Skeletal muscle cell (primary cell): ENCODE data around the gene PRKCG.
A peak's percentile ranks its signal among the peaks of the same experiment; 100 is the strongest.
"Not testable (repeated sequence)": the region's sequence is repeated elsewhere in the genome, so short reads cannot be mapped to it uniquely, and the experiment has no call there.

Experiments
- DNase-seq: peaks from one replicate; pipeline ENCODE4 v3.0.0-alpha.2; 2010; ENCODE audit warnings: low read depth
- H3K4me3 ChIP-seq: 2 replicates; pipeline ENCODE4 v1.5.1; 2011; ENCODE audit warnings: low read depth, mild to moderate bottlenecking, control low read depth, low read length, moderate library complexity

PRKCG gene

DNA sequence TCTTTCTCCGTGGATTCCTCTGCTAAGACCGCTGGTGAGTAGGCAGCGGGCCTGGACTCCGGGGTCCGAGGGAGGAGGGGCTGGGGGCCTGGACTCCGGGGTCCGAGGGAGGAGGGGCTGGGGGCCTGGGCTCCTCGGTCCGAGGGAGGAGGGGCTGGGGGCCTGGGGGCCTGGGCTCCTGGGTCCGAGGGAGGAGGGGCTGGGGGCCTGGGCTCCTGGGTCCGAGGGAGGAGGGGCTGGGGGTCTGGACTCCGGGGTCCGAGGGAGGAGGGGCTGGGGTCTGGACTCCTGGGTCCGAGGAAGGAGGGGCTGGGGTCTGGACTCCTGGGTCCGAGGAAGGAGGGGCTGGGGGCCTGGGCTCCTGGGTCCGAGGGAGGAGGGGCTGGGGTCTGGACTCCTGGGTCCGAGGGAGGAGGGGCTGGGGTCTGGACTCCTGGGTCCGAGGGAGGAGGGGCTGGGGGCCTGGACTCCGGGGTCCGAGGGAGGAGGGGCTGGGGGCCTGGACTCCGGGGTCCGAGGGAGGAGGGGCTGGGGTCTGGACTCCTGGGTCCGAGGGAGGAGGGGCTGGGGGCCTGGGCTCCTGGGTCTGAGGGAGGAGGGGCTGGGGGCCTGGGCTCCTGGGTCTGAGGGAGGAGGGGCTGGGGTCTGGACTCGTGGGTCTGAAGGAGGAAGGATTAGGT is 12.1 kb upstream of the PRKCG start:
- not testable (repeated sequence) for DNase-seq
- H3K4me3 ChIP-seq = peak overlapping the region; percentile 80

DNA sequence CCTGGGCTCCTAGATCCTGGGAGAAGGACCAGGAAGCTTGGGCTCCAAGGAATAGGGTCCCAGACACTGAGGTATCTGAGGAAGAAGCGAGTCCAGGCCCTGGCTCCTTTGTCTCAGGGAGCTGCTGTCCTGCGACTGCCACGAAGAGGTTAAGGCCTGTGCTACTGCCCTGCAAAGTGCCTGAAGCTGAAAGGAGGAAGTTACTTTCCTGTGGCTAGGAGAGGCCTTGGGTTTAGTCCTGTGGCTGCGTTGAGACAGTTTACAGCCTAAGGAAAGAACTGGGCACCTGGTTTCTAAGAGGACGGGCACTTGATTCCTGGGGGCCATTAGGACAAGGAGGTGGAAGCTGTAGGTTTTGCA is 11.5 kb upstream of the PRKCG start:
- peak overlapping the region; percentile 21 for H3K4me3 ChIP-seq
- no peak for DNase-seq

DNA sequence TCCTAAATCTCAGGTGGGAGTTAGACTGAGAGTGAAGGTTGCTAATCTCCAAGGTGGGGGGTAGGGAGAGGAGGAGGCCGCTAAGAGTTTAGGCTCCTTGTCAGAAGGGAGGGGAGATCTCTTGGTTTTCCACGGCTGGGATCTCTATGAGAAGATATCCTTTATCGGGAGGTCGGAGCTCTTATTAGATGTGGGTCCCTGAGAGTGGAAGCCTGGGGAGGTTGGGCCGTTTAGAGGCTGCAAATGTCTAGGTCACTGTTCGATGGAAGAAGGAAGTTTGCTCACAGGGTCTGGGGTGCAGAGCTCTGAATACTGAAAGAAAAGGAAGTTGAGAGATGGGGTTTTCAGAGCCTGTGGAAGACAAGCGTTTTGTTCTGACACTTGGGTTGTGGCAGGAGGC is 10.5 kb upstream of the PRKCG start:
- H3K4me3 ChIP-seq = no peak overlapping the region
- DNase-seq = no peak

DNA sequence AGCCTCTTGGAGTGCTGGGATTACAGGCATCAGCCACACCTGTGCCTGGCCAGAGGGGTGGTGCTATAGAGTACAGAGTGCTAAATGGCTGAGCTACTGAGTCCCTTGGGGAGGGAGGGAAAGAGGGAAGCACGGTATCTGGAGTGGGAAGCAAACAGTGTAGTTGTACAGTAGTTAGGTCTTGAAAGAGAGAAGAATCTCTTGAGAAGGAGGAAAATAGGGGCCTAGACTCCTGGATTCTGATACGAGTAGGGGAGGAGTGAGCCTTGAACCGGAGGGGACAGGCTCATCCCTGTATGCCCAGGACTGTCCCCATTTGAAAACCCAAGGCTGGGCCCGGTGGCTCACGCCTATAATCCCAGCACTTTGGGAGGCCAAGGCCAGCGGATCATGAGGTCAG is 9.2 kb upstream of the PRKCG start:
- no peak for DNase-seq

DNA sequence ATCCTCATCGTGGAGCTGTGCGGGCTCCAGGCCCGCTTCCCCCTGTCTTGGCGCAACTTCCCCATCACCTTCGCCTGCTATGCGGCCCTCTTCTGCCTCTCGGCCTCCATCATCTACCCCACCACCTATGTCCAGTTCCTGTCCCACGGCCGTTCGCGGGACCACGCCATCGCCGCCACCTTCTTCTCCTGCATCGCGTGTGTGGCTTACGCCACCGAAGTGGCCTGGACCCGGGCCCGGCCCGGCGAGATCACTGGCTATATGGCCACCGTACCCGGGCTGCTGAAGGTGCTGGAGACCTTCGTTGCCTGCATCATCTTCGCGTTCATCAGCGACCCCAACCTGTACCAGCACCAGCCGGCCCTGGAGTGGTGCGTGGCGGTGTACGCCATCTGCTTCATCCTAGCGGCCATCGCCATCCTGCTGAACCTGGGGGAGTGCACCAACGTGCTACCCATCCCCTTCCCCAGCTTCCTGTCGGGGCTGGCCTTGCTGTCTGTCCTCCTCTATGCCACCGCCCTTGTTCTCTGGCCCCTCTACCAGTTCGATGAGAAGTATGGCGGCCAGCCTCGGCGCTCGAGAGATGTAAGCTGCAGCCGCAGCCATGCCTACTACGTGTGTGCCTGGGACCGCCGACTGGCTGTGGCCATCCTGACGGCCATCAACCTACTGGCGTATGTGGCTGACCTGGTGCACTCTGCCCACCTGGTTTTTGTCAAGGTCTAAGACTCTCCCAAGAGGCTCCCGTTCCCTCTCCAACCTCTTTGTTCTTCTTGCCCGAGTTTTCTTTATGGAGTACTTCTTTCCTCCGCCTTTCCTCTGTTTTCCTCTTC is 8.0 kb upstream of the PRKCG start:
- H3K4me3 ChIP-seq = no peak overlapping the region

More for the DNA sequence above, 9.2 kb upstream of the PRKCG start:
- H3K4me3 ChIP-seq = no peak overlapping the region

DNA sequence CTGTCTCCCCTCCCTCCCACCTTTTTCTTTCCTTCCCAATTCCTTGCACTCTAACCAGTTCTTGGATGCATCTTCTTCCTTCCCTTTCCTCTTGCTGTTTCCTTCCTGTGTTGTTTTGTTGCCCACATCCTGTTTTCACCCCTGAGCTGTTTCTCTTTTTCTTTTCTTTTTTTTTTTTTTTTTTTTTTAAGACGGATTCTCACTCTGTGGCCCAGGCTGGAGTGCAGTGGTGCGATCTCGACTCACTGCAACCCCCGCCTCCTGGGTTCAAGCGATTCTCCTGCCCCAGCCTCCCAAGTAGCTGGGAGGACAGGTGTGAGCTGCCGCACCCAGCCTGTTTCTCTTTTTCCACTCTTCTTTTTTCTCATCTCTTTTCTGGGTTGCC is 7.4 kb upstream of the PRKCG start:
- no peak for DNase-seq
- H3K4me3 ChIP-seq = no peak overlapping the region

More for the DNA sequence above, 8.0 kb upstream of the PRKCG start:
- no peak for DNase-seq

DNA sequence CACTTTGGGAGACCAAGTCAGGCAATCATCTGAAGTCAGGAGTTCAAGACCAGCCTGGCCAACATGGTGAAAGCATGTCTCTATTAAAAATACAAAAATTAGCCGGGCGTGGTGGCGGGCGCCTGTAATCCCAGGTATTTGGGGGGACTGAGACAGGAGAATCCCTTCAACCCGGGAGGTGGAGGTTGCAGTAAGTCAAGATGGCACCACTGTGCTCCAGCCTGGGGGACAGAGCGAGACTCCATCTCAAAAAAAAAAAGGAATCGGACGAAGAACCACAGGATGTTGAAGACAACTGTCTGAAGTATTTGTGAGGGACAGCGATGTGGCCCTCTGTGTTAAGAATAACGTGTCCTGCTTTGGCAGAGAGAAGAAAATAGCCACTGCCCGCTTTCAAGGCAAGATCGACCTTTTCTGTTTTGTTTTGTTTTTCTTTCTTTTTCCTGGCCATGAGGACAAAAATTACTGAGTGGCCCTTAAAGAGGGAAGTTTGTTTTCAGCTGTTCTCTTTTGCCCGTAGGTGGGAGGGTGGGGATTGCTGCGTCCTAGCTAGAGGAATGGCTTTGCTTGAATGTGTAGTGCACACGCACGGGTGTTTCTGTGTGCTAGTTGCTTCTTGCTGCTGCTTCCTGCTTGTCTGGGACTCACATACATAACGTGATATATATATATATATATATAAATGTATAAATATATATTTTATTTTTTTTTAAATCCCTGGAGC is 6.2 kb upstream of the PRKCG start:
- DNase-seq = no peak
- H3K4me3 ChIP-seq = no peak overlapping the region

DNA sequence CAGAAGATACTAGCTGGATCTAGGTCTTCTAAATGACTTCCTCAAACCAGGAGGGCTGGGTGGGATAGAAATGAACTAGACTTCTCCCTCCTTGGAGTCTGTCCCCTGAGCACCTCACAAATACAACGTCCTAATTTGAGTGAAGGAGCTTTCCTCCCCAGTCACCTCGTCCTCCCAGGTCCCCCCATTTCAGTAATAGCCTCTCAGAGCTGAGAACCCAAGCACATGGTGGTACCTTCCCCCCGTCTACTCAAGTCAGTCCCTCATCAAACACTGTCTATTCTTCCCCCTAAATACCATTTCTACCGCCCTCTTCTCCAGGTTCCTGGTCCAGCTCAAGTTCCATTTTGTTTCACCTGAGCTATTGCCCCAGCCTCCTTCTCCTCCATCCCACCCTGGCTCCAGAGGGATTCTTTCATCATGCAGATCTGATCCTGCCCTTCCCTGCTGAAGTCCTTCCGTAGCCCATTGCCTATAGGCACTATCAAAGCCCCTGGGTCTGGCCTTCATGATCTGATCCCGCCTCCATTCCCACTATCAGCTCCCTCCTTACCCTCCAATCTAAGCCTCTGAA is 5.3 kb upstream of the PRKCG start:
- no peak for DNase-seq
- no peak overlapping the region for H3K4me3 ChIP-seq

DNA sequence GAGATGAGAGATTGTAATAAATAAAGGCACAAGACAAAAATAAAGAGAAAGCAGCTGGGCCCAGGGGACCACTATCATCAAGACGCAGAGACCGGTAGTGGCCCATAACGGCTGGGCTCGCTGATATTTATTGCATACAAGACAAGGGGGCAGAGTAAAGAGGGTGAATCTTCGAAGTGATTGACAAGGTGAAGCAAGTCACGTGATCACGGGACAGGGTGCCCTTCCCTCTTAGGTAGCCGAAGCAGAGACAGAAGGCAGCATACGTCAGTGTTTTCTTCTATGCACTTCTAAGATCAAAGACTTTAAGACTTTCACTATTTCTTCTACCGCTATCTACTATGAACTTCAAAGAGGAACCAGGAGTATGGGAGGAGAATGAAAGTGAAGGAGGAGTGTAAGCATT is 4.6 kb upstream of the PRKCG start:
- no peak for DNase-seq
- H3K4me3 ChIP-seq = no peak overlapping the region

DNA sequence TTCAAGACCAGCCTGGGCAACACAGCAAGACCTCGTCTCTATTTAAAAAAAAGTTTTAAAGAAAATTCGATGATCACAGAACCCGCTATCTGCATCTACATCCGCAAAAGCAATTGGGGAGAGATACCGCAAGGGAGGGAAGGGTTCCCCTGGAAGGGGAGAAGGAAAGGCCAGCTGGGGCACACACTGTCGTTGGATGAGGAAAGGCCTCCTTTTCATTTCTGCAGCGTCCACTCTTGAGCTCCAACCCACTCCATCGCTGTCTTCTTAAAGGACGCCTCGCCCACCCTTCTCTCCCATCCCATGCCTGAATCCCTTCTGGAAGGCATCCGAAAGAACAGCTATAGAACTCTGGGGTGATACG is 3.2 kb upstream of the PRKCG start:
- DNase-seq = no peak
- H3K4me3 ChIP-seq = peak overlapping the region; percentile 62

DNA sequence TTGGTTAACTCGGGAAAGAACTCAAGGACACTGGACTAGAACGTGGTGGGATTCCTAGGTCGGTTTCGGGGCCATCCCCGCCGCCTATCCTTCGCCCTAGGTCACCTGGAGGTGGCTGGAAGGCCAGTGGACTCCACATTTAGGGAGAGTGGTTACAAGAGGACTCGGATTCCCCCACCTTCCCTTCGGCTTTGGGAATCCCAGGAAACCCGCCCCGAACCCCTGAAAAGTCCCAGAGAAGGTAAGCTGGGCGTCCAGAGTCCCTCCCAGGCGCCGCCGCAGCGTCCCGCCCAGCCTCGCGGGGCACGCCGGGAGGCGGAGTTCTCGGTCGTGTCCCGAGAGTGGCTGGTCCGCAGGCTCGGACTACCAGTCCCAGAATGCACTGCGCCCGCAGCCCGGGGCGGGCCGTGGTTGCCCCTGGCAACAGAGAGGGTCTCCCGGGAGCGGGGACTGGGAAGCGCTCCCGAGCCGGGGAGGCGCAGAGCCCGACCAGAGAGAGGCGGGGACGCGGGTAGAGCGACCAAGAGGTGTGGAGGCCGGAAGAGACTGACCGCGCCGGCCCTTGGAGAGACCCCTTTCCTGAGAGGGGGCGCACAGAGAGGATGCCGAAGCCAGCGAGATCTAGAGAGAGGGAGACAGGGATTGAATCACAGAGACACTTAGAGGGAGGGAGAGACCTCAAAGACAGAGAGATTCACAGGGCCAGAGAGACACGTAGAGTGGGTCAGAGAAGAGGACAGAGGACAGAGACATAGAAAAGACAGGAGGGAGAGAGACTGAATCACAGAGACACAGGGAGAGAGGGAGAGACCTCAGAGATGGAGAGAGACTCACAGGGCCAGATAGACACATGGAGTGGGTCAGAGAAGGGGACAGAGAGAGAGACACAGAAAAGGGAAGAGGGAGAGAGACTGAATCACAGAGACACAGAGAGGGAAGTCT is 2.6 kb upstream of the PRKCG start:
- DNase-seq = peak; percentile 77
- H3K4me3 ChIP-seq = peak overlapping the region; percentile 62

DNA sequence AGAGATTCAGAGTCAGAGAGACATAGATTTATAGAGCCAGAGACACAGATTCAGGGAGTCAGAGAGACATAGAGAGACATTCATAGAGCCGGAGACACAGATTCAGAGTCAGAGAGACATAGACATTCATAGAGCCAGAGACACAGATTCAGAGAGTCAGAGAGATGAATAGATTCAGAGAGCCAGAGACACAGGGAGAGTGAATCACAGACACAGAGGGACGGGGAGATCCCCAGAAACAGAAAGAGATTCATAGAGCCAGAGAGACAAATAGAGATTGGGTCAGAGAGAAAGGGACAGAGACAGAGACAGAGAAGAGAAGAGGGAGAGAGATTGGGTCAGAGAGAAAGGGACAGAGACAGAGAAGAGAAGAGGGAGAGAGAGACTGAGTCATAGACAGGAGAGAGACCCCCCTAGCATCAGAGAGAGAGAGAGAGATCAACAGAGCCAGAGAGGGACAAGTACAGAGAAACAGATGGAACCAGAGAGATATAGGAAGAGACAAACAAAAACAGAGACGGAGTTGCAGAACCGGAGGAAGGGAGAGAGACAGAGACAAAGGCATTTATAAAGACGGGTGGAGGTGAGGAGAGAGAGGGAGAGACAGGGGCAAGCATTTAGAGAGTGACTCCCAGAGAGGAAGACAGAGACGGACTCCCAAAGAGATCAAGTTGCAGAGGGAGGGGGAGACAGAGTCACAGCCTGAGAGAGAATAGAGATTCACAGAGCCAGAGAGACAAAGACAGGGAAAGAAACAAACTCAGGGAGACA is 1.1 kb upstream of the PRKCG start:
- no peak for DNase-seq
- H3K4me3 ChIP-seq = no peak overlapping the region

DNA sequence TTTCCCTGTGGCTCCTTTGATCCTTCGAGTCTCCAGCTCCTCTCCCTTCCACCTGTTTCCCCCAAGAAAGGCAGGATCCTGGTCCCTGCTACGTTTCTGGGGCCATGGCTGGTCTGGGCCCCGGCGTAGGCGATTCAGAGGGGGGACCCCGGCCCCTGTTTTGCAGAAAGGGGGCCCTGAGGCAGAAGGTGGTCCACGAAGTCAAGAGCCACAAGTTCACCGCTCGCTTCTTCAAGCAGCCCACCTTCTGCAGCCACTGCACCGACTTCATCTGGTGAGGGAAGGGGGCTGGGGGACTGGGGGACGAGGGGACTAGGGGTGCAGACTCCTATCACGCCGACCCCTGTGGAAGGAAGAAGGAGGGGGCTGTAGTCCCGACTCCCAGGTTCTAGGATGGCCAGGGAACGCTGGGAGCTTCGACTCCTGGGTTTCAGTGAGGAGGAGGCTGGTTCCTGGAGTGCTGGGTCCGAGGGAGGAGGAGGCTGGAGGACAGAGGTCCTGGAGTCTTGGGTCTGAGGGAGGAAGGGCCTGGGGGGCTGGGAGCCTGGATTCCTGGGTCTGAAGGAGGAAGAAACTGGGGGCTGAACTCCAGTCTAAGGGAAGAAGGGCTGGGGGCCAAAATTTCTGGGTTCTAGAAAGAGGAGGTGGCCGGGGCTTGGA is 524 bp downstream of the PRKCG start:
- no peak for DNase-seq
- peak overlapping the region; percentile 42 for H3K4me3 ChIP-seq

DNA sequence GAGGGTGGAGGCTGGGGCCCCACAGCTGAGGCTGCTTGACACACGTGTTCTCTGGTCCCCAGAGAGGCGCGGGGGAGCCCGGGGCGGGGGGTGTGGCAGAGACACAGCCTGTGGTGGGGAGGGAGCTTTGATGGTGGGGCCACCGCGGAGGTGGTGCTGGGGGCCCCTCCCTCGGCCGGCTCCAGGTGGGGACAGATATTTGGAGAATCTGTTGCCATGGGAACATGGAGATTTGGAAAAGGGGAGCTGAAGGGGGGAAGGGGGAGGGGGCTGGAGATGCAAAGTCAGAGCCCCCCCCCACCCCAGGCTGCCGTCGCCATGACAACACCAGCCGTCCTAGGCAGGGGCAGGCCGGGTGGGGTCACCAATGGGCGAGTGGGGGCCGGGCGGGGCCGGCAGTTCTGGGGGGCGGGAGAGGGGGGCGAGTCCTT is 1.2 kb downstream of the PRKCG start:
- DNase-seq = no peak
- H3K4me3 ChIP-seq = no peak overlapping the region

DNA sequence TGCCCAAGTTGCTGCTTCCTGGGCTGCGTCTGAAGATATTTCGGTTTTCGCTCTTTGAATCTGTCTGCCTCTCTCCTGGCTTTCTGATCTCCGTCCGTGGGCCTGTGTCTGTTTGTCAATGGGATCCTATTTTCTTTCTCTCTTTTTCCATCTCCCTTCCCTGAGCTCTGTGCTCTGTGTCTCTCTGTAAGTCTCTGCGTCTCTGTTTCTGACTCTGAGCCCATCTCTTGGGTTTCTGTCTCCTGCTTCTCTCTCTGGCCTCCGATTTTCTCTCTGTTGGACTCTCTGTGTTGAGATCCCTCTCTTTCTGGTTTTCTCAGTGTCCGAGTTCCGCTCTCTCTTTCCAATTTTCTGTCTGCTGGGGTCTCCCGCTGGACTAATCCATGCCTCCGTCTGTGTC is 1.7 kb downstream of the PRKCG start:
- no peak for DNase-seq

DNA sequence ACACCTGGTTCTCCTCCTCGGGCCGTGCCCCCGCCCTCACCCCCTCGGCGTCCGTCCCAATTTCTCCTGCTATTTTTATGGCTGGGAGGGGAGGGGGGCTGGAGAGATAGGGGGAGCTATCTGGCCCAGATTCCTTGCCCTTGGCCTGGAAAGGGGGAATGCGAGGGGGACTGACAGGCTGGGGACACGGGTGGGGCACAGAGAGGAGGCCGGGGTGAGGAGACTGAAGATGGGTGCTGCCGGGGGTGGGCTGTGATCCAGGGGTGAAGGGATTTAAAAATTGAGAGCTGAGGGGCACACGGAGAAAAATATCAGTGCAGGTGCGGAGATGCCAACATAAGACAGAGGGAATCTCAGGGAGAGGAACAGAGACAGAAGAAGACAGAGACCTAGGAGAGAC is 2.3 kb downstream of the PRKCG start:
- no peak overlapping the region for H3K4me3 ChIP-seq
- DNase-seq = no peak

More for the DNA sequence above, 1.7 kb downstream of the PRKCG start:
- H3K4me3 ChIP-seq = no peak overlapping the region

DNA sequence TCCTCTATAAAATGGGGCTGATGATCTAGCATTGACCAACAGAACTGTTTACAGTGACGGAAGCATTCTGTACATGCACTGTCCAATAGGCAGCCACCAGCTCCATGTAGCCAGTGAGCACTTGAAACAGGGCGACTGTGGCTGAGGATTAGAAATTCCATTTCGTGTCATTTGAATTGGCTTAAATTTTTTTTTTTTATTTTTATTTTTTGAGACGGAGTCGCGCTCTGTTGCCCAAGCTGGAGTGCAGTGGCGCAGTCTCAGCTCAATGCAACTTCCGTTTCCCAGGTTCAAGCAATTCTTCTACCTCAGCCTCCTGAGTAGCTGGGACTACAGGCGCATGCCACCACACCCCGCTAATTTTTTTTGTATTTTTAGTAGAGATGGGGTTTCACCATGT is 3.0 kb downstream of the PRKCG start:
- H3K4me3 ChIP-seq = no peak overlapping the region
- DNase-seq = no peak
